Brain microvascular endothelial cell (primary cell): Measurements from ENCODE around the gene CRHR2.

Experiments
- DNase-seq: peaks from one replicate; pipeline ENCODE4 v3.0.0-alpha.2; 2020
- H3K27ac ChIP-seq: fragments of 250-450 bp; sonication (Bioruptor Pico); 2 replicates; pipeline ENCODE4 v1.5.1; 2020; ENCODE audit warnings: mild to moderate bottlenecking, moderate library complexity
- H3K27me3 ChIP-seq: fragments of 250-450 bp; sonication (Bioruptor Pico); replicated peaks from 2 replicates; pipeline ENCODE4 v1.5.1; 2020; ENCODE audit warnings: mild to moderate bottlenecking
- H3K36me3 ChIP-seq: fragments of 250-450 bp; sonication (Bioruptor Pico); replicated peaks from 2 replicates; pipeline ENCODE4 v1.5.1; 2020; ENCODE audit warnings: mild to moderate bottlenecking
- H3K4me3 ChIP-seq: 2 replicates; pipeline ENCODE4 v1.5.1; 2011; ENCODE audit warnings: low read depth, mild to moderate bottlenecking, control low read depth, low read length, moderate library complexity
- in situ Hi-C: cut with HindIII; loops from 2 replicates; pipeline ENCODE4 v1.10.0; 2017; ENCODE audit warnings: low sequenced_read_pairs, low pct_ligation_motif_present
- TF ChIP-seq, protein P1 (sequence below): IDR thresholded peaks from 2 replicates; pipeline ENCODE4 v1.5.1; 2011; ENCODE audit warnings: low read depth, mild to moderate bottlenecking, moderate library complexity, low read length, control low read depth, inconsistent platforms; ENCODE audit errors: missing control alignments

CRHR2 gene

DNA sequence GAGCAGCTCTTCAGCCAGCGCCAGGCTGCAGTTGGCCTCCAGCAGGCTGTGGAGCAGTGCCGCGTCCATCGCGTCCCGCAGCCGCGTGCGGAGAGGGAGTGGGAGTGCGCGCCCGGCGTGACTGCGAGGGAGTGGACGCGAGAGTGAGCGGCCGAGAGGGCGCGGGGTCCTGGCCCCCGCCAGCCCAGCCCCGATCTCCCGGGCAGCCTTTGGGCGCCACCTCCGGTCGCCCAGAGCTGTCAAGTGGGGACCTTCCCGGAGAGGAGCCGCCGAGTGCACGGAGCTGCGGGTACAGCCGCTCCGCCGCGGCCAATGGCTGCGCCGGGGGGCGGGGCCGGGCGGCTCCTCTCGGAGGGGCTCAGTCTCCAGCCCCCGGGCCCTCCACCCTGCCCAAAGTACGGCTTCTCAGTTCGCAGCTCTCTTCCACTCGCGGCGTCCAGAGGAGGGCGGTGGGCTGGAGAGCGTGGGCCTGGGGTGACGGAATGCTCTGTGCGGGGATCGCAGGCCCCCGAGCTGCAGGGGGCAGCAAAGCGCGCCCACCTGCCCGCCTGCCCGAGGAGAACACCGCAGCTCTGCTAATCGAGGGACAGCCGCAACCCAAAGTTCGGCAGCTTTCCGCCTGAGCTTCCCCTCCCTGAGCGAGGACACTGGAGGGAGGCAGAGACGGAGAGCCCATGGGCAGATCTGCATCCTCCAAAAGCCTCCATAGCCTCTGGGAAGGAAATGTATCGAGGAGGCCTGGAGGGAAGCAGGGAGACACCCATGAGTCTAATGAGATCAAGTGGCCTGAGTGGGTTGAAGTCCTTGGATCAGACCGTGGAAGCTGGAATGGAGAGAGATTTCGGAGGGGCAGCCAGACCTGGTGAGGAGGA lies at the start of gene CRHR2:
CRHR2 (minus strand) TSS at position 245 of the 872 bp plus-strand sequence; CDS start at position 69, 176 bp downstream.
- Histone ChIP-seq H3K27ac (no peak within 1 kb of the TSS), H3K27me3 (peaks cover 54% of the 10 kb centered on the region), H3K36me3 (no peaks in the 10 kb centered on the region), H3K4me3 (peak within 1 kb of the TSS; percentile 5)
- DNase-seq, result no peak
- TF ChIP-seq, protein P1, sequence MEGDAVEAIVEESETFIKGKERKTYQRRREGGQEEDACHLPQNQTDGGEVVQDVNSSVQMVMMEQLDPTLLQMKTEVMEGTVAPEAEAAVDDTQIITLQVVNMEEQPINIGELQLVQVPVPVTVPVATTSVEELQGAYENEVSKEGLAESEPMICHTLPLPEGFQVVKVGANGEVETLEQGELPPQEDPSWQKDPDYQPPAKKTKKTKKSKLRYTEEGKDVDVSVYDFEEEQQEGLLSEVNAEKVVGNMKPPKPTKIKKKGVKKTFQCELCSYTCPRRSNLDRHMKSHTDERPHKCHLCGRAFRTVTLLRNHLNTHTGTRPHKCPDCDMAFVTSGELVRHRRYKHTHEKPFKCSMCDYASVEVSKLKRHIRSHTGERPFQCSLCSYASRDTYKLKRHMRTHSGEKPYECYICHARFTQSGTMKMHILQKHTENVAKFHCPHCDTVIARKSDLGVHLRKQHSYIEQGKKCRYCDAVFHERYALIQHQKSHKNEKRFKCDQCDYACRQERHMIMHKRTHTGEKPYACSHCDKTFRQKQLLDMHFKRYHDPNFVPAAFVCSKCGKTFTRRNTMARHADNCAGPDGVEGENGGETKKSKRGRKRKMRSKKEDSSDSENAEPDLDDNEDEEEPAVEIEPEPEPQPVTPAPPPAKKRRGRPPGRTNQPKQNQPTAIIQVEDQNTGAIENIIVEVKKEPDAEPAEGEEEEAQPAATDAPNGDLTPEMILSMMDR, result peak; percentile 54
- in situ Hi-C loops, result no loop called here

DNA sequence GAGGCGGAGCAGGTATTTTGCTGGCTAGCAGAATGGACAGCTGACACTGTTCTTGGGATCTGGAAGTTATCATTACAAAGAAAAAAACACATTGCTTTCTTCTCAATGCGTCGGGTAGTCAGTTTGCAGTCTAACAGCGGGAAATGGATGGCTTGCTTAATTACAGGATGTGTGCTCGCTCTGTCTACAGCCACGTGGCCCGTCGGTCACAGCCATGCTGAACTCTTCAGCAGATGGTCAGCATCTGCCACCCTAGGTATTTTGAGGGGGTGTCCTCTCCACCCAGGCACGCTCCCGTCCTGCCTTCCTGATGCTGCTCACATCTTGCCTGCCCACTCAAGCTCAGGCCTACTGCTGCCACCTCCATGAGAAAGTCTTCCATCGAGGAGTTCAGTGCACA lies 49.3 kb upstream of the CRHR2 start:
- TF ChIP-seq, protein P1, result no peak
- Histone ChIP-seq H3K4me3 (no peak overlapping the region), H3K27ac (no peak overlapping the region), H3K36me3 (no peaks in the 10 kb centered on the region), H3K27me3 (peaks cover 12% of the 10 kb centered on the region)
- in situ Hi-C loops, result no loop called here
- no peak for DNase-seq

DNA sequence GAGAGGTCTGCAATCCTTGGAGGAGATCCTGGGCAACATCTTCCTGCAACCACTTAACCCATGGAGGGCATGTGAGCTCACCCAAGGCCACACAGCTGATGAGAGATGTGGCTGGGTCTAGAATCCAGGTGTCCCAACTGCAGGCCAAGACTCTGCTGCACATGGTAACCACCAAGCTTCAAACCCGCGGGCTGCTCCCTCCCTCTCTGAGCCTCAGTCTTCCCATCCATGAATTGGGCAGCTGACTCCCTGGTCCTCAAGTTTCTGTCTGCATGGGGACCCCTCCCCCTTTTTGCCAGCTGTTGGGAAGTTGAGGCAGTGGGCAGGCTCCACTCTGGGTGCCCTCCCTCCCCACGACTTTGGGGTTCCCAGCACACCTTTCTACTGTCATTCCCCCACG lies 48.7 kb upstream of the CRHR2 start:
- Histone ChIP-seq H3K27me3 (peaks cover 12% of the 10 kb centered on the region), H3K4me3 (no peak overlapping the region), H3K36me3 (no peaks in the 10 kb centered on the region), H3K27ac (no peak overlapping the region)
- in situ Hi-C loops, result no loop called here
- DNase-seq, result no peak
- TF ChIP-seq, protein P1, result no peak

DNA sequence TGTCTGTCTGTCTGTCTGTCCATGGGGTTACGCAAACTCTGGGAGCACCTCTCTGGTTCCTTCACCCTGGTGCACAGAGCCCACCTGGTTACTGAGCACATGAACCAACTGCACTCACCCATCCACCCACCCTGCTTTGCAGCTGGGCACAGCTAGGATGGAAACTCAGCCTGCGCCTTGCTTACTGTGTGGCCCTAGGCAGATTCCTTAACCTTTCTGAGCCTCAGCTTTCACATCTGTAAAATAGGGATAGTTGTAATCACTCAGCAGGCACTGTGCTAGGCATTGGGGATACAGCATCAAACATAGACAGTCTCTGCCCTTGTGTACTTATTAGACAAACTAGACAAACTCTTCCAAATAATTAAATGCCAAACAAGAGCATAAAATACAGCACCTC lies 47.8 kb upstream of the CRHR2 start:
- no peak for DNase-seq
- Histone ChIP-seq H3K36me3 (no peaks in the 10 kb centered on the region), H3K27ac (no peak overlapping the region), H3K4me3 (no peak overlapping the region), H3K27me3 (peaks cover 17% of the 10 kb centered on the region)
- TF ChIP-seq, protein P1, result no peak
- in situ Hi-C loops, result no loop called here

DNA sequence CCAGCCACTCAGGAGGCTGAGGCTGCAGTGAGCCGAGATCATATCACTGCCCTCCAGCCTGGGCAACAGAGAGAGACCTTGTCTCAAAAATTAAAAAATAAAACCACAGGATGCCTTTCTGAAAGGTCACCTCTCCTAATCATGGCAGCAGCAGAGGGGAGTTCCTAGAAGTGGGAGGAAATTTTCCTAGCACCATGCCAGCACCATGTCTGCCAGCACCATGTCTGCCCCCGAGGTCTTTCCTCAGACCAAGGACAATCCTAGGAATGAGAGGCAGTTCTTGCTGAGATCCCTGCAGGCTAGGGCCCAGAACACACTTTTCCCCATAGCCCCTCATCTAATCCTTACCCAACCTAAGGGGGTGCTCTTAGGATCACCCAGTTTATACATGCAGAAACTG lies 47.4 kb upstream of the CRHR2 start:
- Histone ChIP-seq H3K27ac (no peak overlapping the region), H3K36me3 (no peaks in the 10 kb centered on the region), H3K4me3 (no peak overlapping the region), H3K27me3 (peaks cover 22% of the 10 kb centered on the region)
- TF ChIP-seq, protein P1, result no peak
- DNase-seq, result no peak
- in situ Hi-C loops, result no loop called here
